PC-3 (cell line): ENCODE data around the gene MRPL43. TPM values are rescaled to one million over a fixed set of nuclear protein-coding genes. Genes with fewer than 3 reads are reported as not detected.

Experiments
- ATAC-seq: fragments of 200-7000 bp; cut with Tn5 transposase; 2 replicates; pipeline ENCODE4 v1.9.1; 2020; ENCODE audit warnings: mild to moderate bottlenecking, moderate library complexity
- BruUV-seq: library from RNA; stranded (reverse); fragments of 400-500 nt; replicated peaks from 2 replicates; lab custom pipeline; 2021; lab: Mats Ljungman, UMichigan
- CTCF ChIA-PET: fragments of 300-600 bp; sonication (Branson Sonifier 250); formaldehyde crosslinking; loops from one replicate; lab custom pipeline; 2022; ENCODE audit warnings: antibody characterized with exemption; lab: Charles Lee
- POLR2A ChIA-PET: fragments of 300-600 bp; sonication (Branson Sonifier 250); formaldehyde crosslinking; loops from one replicate; lab custom pipeline; 2022; ENCODE audit warnings: antibody characterized with exemption; ENCODE audit not compliant: unreplicated experiment; lab: Charles Lee
- DNase-seq: peaks from one replicate; pipeline ENCODE4 v3.0.0-alpha.2; 2015
- H2AFZ ChIP-seq: fragments of 300-600 bp; sonication (generic); 2 replicates; pipeline ENCODE4 v1.6.0; 2016; ENCODE audit warnings: antibody characterized with exemption, low read length
- H3F3A ChIP-seq: fragments of 300-600 bp; sonication (generic); one replicate; pipeline ENCODE4 v1.6.0; 2017; ENCODE audit warnings: antibody characterized with exemption, low read length, control low read depth, mild to moderate bottlenecking; ENCODE audit not compliant: unreplicated experiment
- H3K27ac ChIP-seq: fragments of 300-600 bp; sonication (generic); 2 replicates; pipeline ENCODE4 v1.5.1; 2016; ENCODE audit warnings: mild to moderate bottlenecking, low read length
- H3K27me3 ChIP-seq: fragments of 300-600 bp; sonication (generic); 2 replicates; pipeline ENCODE4 v1.6.1; 2016; ENCODE audit warnings: low read length, mixed read lengths
- H3K36me3 ChIP-seq: fragments of 300-600 bp; sonication (generic); 2 replicates; pipeline ENCODE4 v1.6.1; 2016; ENCODE audit warnings: low read depth, mixed run types, low read length, mixed read lengths
- H3K4me1 ChIP-seq: fragments of 300-600 bp; sonication (generic); 2 replicates; pipeline ENCODE4 v1.5.1; 2016; ENCODE audit warnings: low read length; ENCODE audit not compliant: insufficient read depth
- H3K4me2 ChIP-seq: fragments of 300-600 bp; sonication (generic); 2 replicates; pipeline ENCODE4 v1.6.0; 2016; ENCODE audit warnings: low read length
- H3K4me3 ChIP-seq: fragments of 300-600 bp; sonication (generic); 2 replicates; pipeline ENCODE4 v1.5.1; 2016; ENCODE audit warnings: mild to moderate bottlenecking, low read length, mixed read lengths
- H3K79me2 ChIP-seq: fragments of 300-600 bp; sonication (generic); 2 replicates; pipeline ENCODE4 v1.6.1; 2017; ENCODE audit warnings: low read length, mixed read lengths
- H3K9ac ChIP-seq: fragments of 300-600 bp; sonication (generic); 2 replicates; pipeline ENCODE4 v1.6.0; 2016; ENCODE audit warnings: mild to moderate bottlenecking, low read length
- H3K9me2 ChIP-seq: fragments of 300-600 bp; sonication (generic); replicated peaks from 2 replicates; pipeline ENCODE4 v1.6.1; 2016; ENCODE audit warnings: mixed run types, low read length, mixed read lengths
- H3K9me3 ChIP-seq: fragments of 300-600 bp; sonication (generic); 2 replicates; pipeline ENCODE4 v1.6.1; 2016; ENCODE audit warnings: low read length, mixed read lengths
- H4K20me1 ChIP-seq: fragments of 300-600 bp; sonication (generic); 2 replicates; pipeline ENCODE4 v1.6.1; 2016; ENCODE audit warnings: low read length, mixed read lengths
- CTCF ChIP-seq: fragments of 300-600 bp; sonication (generic); conservative IDR thresholded peaks from 2 replicates; pipeline ENCODE4 v1.5.1; 2017; ENCODE audit warnings: antibody characterized with exemption, low read depth, mild to moderate bottlenecking, low read length
- EZH2 ChIP-seq: fragments of 300-600 bp; sonication (generic); IDR thresholded peaks from one replicate; pipeline ENCODE4 v1.6.1; 2017; ENCODE audit warnings: antibody characterized with exemption, mild to moderate bottlenecking, low read length; ENCODE audit not compliant: unreplicated experiment
- EZH2phosphoT487 ChIP-seq: fragments of 300-600 bp; sonication (generic); IDR thresholded peaks from 2 replicates; pipeline ENCODE4 v1.6.1; 2018; ENCODE audit warnings: mild to moderate bottlenecking, antibody characterized with exemption, low read length, borderline replicate concordance
- intact Hi-C: fragments of 100-400 bp; cut with micrococcal nuclease; formaldehyde crosslinking; loops from 2 replicates; pipeline ENCODE4 v1.9.0; 2023
- total RNA-seq: library from RNA; depleted of rRNA; stranded (reverse); fragments of >200 nt; gene quantifications from 2 replicates; pipeline ENCODE4 v1.2.3, GENCODE V29; 2014

The MRPL43 gene
- total RNA-seq, 1 experiment from 2014 or later = 81.0 TPM

GRCh38 chr10:100970914-100971811 lies 16.1 kb downstream of the MRPL43 start:
- no peaks in the 10 kb centered on the region for H4K20me1 ChIP-seq
- DNase-seq = no peak
- H3K4me2 ChIP-seq = no peak overlapping the region
- peaks cover 6% of the 10 kb centered on the region; the same call in 1 of the 2 replicates for H3K4me1 ChIP-seq
- no peaks in the 10 kb centered on the region for H3K36me3 ChIP-seq
- H3K27ac ChIP-seq = no peak overlapping the region
- H3K9me3 ChIP-seq = no peaks in the 10 kb centered on the region
- POLR2A ChIA-PET = no interaction called here
- TF ChIP-seq EZH2phosphoT487 = no peak
- TF ChIP-seq CTCF = no peak
- TF ChIP-seq EZH2 = no peak
- H3K79me2 ChIP-seq = no peaks in the 10 kb centered on the region
- H3K27me3 ChIP-seq = no peaks in the 10 kb centered on the region
- intact Hi-C loops = no loop called here
- CTCF ChIA-PET = interaction anchor here (0.6 kb wide), 1 partner anchor 44 kb away, joined by 3 read pairs; no protein-coding TSS in a partner anchor
- H3K9ac ChIP-seq = no peak overlapping the region
- no TSS peak for BruUV-seq
- ATAC-seq = no peak
- no peaks in the 10 kb centered on the region for H3K9me2 ChIP-seq
- no peak overlapping the region for H2AFZ ChIP-seq
- no peaks in the 10 kb centered on the region for H3F3A ChIP-seq
- H3K4me3 ChIP-seq = no peak overlapping the region

- Histone ChIP-seq H3K27me3 (no peaks in the 10 kb centered on the region), H3K9me3 (no peaks in the 10 kb centered on the region), H3K4me1 (peaks cover 6% of the 10 kb centered on the region; the same call in 1 of the 2 replicates), H3K9me2 (no peaks in the 10 kb centered on the region), H3F3A (no peaks in the 10 kb centered on the region), H3K4me2 (peak overlapping the region; percentile 99), H2AFZ (peak overlapping the region; percentile 89), H3K36me3 (no peaks in the 10 kb centered on the region; the same call in 1 of the 2 replicates), H3K4me3 (peak overlapping the region; percentile 66), H3K9ac (no peak overlapping the region), H3K79me2 (no peaks in the 10 kb centered on the region), H4K20me1 (no peaks in the 10 kb centered on the region), H3K27ac (no peak overlapping the region)
- CTCF ChIA-PET = interaction anchor here (0.7 kb wide), 1 partner anchor 72 kb away, joined by 5 read pairs; no protein-coding TSS in a partner anchor
- TF ChIP-seq EZH2 (no peak), CTCF (no peak), EZH2phosphoT487 (no peak)
- intact Hi-C loops = no loop called here
- DNase-seq (no peak), ATAC-seq (no peak)
- POLR2A ChIA-PET = no interaction called here
- no TSS peak for BruUV-seq
Observed at GRCh38 chr10:100970076-100970913, 17.0 kb downstream of the MRPL43 start.
